K562 (cell line): ENCODE measurements around the gene SV2C. TPM values are rescaled to one million over a fixed set of nuclear protein-coding genes. Genes with fewer than 3 reads are reported as not detected.

ENCODE experiments used
- ATAC-seq: fragments of 200-7000 bp; cut with Tn5 transposase; 3 replicates; pipeline ENCODE4 v1.9.1; 2020; ENCODE audit warnings: moderate library complexity
- BruUV-seq: library from RNA; stranded (reverse); fragments of 400-500 nt; replicated peaks from 2 replicates; lab custom pipeline; 2021; lab: Mats Ljungman, UMichigan
- CTCF ChIA-PET: fragments of 300-600 bp; formaldehyde crosslinking; extraction: SDS; loops from one replicate; lab custom pipeline; 2021; ENCODE audit warnings: low intra/inter-chr PET ratio; lab: Yijun Ruan, JAX
- POLR2A ChIA-PET: fragments of 300-600, 350-650 bp; sonication (Branson Sonifier 250); formaldehyde crosslinking; extraction: SDS; loops from one replicate; lab custom pipeline; 2021; ENCODE audit warnings: antibody characterized with exemption, inconsistent platforms; lab: Yijun Ruan, JAX
- DNase-seq, 4 experiments: peaks; one replicate each; pipeline versions ENCODE4 v3.0.0 to v3.0.0-alpha.2; 2011 to 2018; ENCODE audit warnings: low spot score in 3 of 4, mixed read lengths in 3 of 4; ENCODE audit errors: extremely low read depth in 1 of 4
- FAIRE-seq: peaks from 2 replicates; lab custom pipeline; 2011; peaks lifted over from hg19 to GRCh38; lab: Jason Lieb, UNC
- H2AFZ ChIP-seq: 2 replicates; pipeline ENCODE4 v1.6.0; 2011; ENCODE audit warnings: low read depth, low read length, control low read depth, inconsistent platforms
- H3K27ac ChIP-seq: fragments of 200-600 bp; 3 replicates; pipeline ENCODE4 v1.8.0; 2011; ENCODE audit warnings: low read depth, mild to moderate bottlenecking, control low read depth, inconsistent platforms, low read length, moderate library complexity, mixed read lengths; ENCODE audit errors: extremely low read depth
- H3K27me3 ChIP-seq, 2 experiments: fragments of 300-600 bp in 1 of 2; 2 replicates in 1 of 2; 3 replicates in 1 of 2; pipeline versions ENCODE4 v1.6.0 to v1.8.0; 2011; ENCODE audit warnings: inconsistent platforms in 2 of 2, low read length in 2 of 2, mild to moderate bottlenecking in 1 of 2, mixed read lengths in 1 of 2, moderate library complexity in 1 of 2; ENCODE audit not compliant: control insufficient read depth in 2 of 2, insufficient read depth in 2 of 2
- H3K36me3 ChIP-seq: fragments of 300-600 bp; 3 replicates; pipeline ENCODE4 v1.8.0; 2011; ENCODE audit warnings: mild to moderate bottlenecking, low read length, inconsistent platforms; ENCODE audit not compliant: control insufficient read depth, insufficient read depth
- H3K4me1 ChIP-seq, 2 experiments: fragments of 200-600 bp in 1 of 2; replicated peaks in 1 of 2; 2 replicates in 1 of 2; 3 replicates in 1 of 2; pipeline versions ENCODE4 v1.5.1 to v1.8.0; 2011; ENCODE audit warnings: inconsistent platforms in 2 of 2, low read length in 2 of 2, mild to moderate bottlenecking in 1 of 2, mixed read lengths in 1 of 2, moderate library complexity in 1 of 2; ENCODE audit not compliant: control insufficient read depth in 2 of 2, insufficient read depth in 2 of 2
- H3K4me2 ChIP-seq: 2 replicates; pipeline ENCODE4 v1.6.1; 2011; ENCODE audit warnings: low read length, control low read depth, inconsistent platforms, mixed read lengths; ENCODE audit not compliant: insufficient read depth
- H3K4me3 ChIP-seq: fragments of 200-600 bp; sonication (generic), shearing (Covaris generic); 2 replicates; pipeline ENCODE4 v1.5.1; 2016; ENCODE audit warnings: control low read depth, inconsistent platforms
- H3K79me2 ChIP-seq: fragments of 200-600 bp; 3 replicates; pipeline ENCODE4 v1.8.0; 2011; ENCODE audit warnings: low read length, inconsistent platforms; ENCODE audit not compliant: control insufficient read depth, insufficient read depth
- H3K9ac ChIP-seq, 2 experiments: 2 replicates each; pipeline versions ENCODE4 v1.6.0 to v1.6.1; 2011; ENCODE audit warnings: low read depth in 2 of 2, low read length in 2 of 2, control low read depth in 1 of 2, inconsistent platforms in 1 of 2, mild to moderate bottlenecking in 1 of 2, mixed read lengths in 1 of 2; ENCODE audit not compliant: insufficient read depth in 1 of 2
- H3K9me1 ChIP-seq: one replicate; pipeline ENCODE4 v1.6.0; 2011; ENCODE audit warnings: inconsistent platforms, mild to moderate bottlenecking, low read length, moderate library complexity; ENCODE audit not compliant: control insufficient read depth, insufficient read depth
- H3K9me3 ChIP-seq: replicated peaks from 2 replicates; pipeline ENCODE4 v1.5.1; 2011; ENCODE audit warnings: low read depth, low read length, inconsistent platforms; ENCODE audit not compliant: control insufficient read depth, insufficient read depth
- H4K20me1 ChIP-seq: replicated peaks from 2 replicates; pipeline ENCODE4 v1.6.1; 2011; ENCODE audit warnings: low read length, inconsistent platforms, mixed read lengths; ENCODE audit not compliant: control insufficient read depth, insufficient read depth
- ATF4 ChIP-seq: fragments of 450-650 bp; formaldehyde crosslinking; IDR thresholded peaks from 2 replicates; pipeline ENCODE4 v1.4.0; 2022; ENCODE audit warnings: mild to moderate bottlenecking, moderate library complexity
- IFI16 ChIP-seq: fragments of 250-450 bp; sonication (Bioruptor Pico); IDR thresholded peaks from 2 replicates; pipeline ENCODE4 v2.1.2; 2022; ENCODE audit warnings: mild to moderate bottlenecking, inconsistent platforms
- L3MBTL2 ChIP-seq: fragments of 450-650 bp; IDR thresholded peaks from 2 replicates; pipeline ENCODE4 v1.6.1; 2016; ENCODE audit warnings: mild to moderate bottlenecking, moderate library complexity
- SP1 ChIP-seq: sonication (generic); formaldehyde crosslinking; IDR thresholded peaks from 2 replicates; pipeline ENCODE4 v1.8.1; 2022; ENCODE audit warnings: mild to moderate bottlenecking, missing genetic modification reagents
- ZKSCAN8 ChIP-seq: fragments of 200-800 bp; sonication (Bioruptor generic); IDR thresholded peaks from 2 replicates; pipeline ENCODE4 v1.6.1; 2016; ENCODE audit warnings: missing genetic modification characterization, missing compliant biosample characterization
- ZNF3 ChIP-seq: fragments of 250-450 bp; sonication (Bioruptor Pico); IDR thresholded peaks from 2 replicates; pipeline ENCODE4 v1.5.0; 2021; ENCODE audit warnings: mild to moderate bottlenecking, moderate library complexity
- WGBS: fragments of 100-300 bp; shearing (Covaris generic); methylation state at CpG from one replicate; pipeline ENCODE4 v1.1.6; 2016; ENCODE audit warnings: low coverage, mixed read lengths; ENCODE audit not compliant: insufficient coverage; ENCODE audit errors: missing lambda C conversion rate; 5-methylcytosine and 5-hydroxymethylcytosine counted together
- in situ Hi-C: fragments of 300-500 bp; cut with MboI; formaldehyde crosslinking; loops from 4 replicates; pipeline ENCODE4 v1.15.0; 2018; ENCODE audit warnings: inconsistent platforms, mixed read lengths
- intact Hi-C: fragments of 100-400 bp; cut with micrococcal nuclease; formaldehyde crosslinking; loops from 2 replicates; pipeline ENCODE4 v1.14.2; 2022
- polyA plus RNA-seq, 8 experiments: library from polyadenylated mRNA; depleted of rRNA in 4 of 8; stranded (reverse) in 5 of 8; unstranded in 3 of 8; fragments of >200 nt; fragmentation: Nextera tagmentation in 2 of 8; fragmentation: Illumina TruSeq in 1 of 8; extraction: Ambion mirVana in 2 of 8; extraction: Trizol in 1 of 8; gene quantifications; 2 replicates each; pipeline versions ENCODE4 v1.2.1 to v1.2.3, GENCODE V29; 2011 to 2014; ENCODE audit warnings: inconsistent platforms in 1 of 8, missing spikeins in 1 of 8
- total RNA-seq, 7 experiments: library from RNA; depleted of rRNA in 6 of 7; stranded (reverse); fragments of >200 nt in 6 of 7; fragmentation: Illumina TruSeq in 2 of 7; extraction: Trizol in 2 of 7; gene quantifications; 2 replicates each; pipeline versions ENCODE4 v1.2.1 to v1.2.3, GENCODE V29; 2011 to 2021; ENCODE audit warnings: low replicate concordance in 1 of 7

SV2C gene
- total and polyA plus RNA-seq, 9 of the 15 experiments (the other 6 are each of a cell fraction or from before 2014, with no cell fraction given), result 0.05 TPM; not detected in 8

GRCh38 chr5:76333571-76333970 lies 250.4 kb downstream of the SV2C start:
- no peak overlapping the region for H3K4me3 ChIP-seq
- no peaks in the 10 kb centered on the region for H3K36me3 ChIP-seq
- in situ Hi-C loops (no loop called here), intact Hi-C loops (loop anchor here (5.0 kb wide), 1 partner anchor 39 kb away; no protein-coding TSS in a partner anchor)
- H3K9me1 ChIP-seq, result no peaks in the 10 kb centered on the region
- no peak overlapping the region for H2AFZ ChIP-seq
- H3K27ac ChIP-seq, result no peak overlapping the region
- no peak for TF ChIP-seq IFI16 (CRISPR knock-in tag)
- TF ChIP-seq ATF4 (CRISPR knock-in tag), result no peak
- TF ChIP-seq ZNF3 (CRISPR knock-in tag), result no peak
- no peak for TF ChIP-seq L3MBTL2
- TF ChIP-seq ZKSCAN8 (CRISPR knock-in tag), result no peak
- no peak for TF ChIP-seq SP1 (CRISPR knock-in tag)
- H3K4me1 ChIP-seq, result peaks cover 11 to 20% of the 10 kb centered on the region in 2 experiments
- H3K4me2 ChIP-seq, result no peak overlapping the region
- 91% methylated on average over 4 of the region's 4 CpGs for WGBS
- H3K9me3 ChIP-seq, result no peaks in the 10 kb centered on the region
- CTCF ChIA-PET, result no interaction called here
- no peak overlapping the region for H3K9ac ChIP-seq
- no TSS peak for BruUV-seq
- 0 out of 5 replicates have a peak, but pooled peaks cover 0 to 4% of the 10 kb centered on the region in 2 experiments for H3K27me3 ChIP-seq
- FAIRE-seq (peak; percentile 26), DNase-seq (no peak), ATAC-seq (no peak)
- POLR2A ChIA-PET, result no interaction called here
- no peaks in the 10 kb centered on the region for H3K79me2 ChIP-seq
- no peaks in the 10 kb centered on the region for H4K20me1 ChIP-seq
